Caco-2 (cell line): ENCODE data around the gene HTN1. TPM values are rescaled to one million over a fixed set of nuclear protein-coding genes. Genes with fewer than 3 reads are reported as not detected.
"Not testable (repeated sequence)": the region's sequence is repeated elsewhere in the genome, so short reads cannot be mapped to it uniquely, and the experiment has no call there.

ENCODE experiments used
- BruUV-seq: library from RNA; stranded (reverse); fragments of 400-500 nt; replicated peaks from 2 replicates; lab custom pipeline; 2021; lab: Mats Ljungman, UMichigan
- CTCF ChIA-PET: fragments of 300-600 bp; sonication (Branson Sonifier 250); formaldehyde crosslinking; loops from one replicate; lab custom pipeline; 2022; ENCODE audit warnings: antibody characterized with exemption; lab: Charles Lee
- POLR2A ChIA-PET: fragments of 300-600 bp; sonication (Branson Sonifier 250); formaldehyde crosslinking; loops from one replicate; lab custom pipeline; 2022; ENCODE audit warnings: antibody characterized with exemption; lab: Charles Lee
- DNase-seq, 2 experiments: peaks; one replicate each; pipeline versions ENCODE4 v3.0.0 to v3.0.0-alpha.2; 2020 to 2022
- H3K27me3 ChIP-seq: replicated peaks from 2 replicates; pipeline ENCODE4 v1.6.0; 2011; ENCODE audit warnings: low read length; ENCODE audit not compliant: control insufficient read depth, insufficient read depth
- H3K36me3 ChIP-seq: 2 replicates; pipeline ENCODE4 v1.5.1; 2011; ENCODE audit warnings: low read length; ENCODE audit not compliant: control insufficient read depth, insufficient read depth
- H3K4me1 ChIP-seq: fragments of 250-450 bp; sonication (Bioruptor Pico); 2 replicates; pipeline ENCODE4 v1.5.1; 2020; ENCODE audit warnings: mild to moderate bottlenecking
- H3K4me3 ChIP-seq: 2 replicates; pipeline ENCODE4 v1.5.1; 2011; ENCODE audit warnings: low read depth, mild to moderate bottlenecking, control low read depth, low read length
- H3K9me3 ChIP-seq: fragments of 250-450 bp; sonication (Bioruptor Pico); 2 replicates; pipeline ENCODE4 v1.5.1; 2020; ENCODE audit warnings: mild to moderate bottlenecking, moderate library complexity
- H3K27ac Mint-ChIP-seq: one replicate; pipeline ENCODE4 v1.8.0; 2022; ENCODE audit warnings: mixed read lengths; ENCODE audit not compliant: unreplicated experiment
- H3K27me3 Mint-ChIP-seq: one replicate; pipeline ENCODE4 v1.8.0; 2022; ENCODE audit warnings: mixed read lengths; ENCODE audit not compliant: insufficient read depth, unreplicated experiment
- H3K36me3 Mint-ChIP-seq: one replicate; pipeline ENCODE4 v1.8.0; 2022; ENCODE audit warnings: mild to moderate bottlenecking, mixed read lengths; ENCODE audit not compliant: insufficient read depth, unreplicated experiment
- H3K4me1 Mint-ChIP-seq: one replicate; pipeline ENCODE4 v1.8.0; 2022; ENCODE audit warnings: low read depth, mixed read lengths; ENCODE audit not compliant: unreplicated experiment
- H3K4me3 Mint-ChIP-seq: one replicate; pipeline ENCODE4 v1.8.0; 2022; ENCODE audit warnings: mild to moderate bottlenecking, moderate library complexity, mixed read lengths; ENCODE audit not compliant: unreplicated experiment
- H3K9me3 Mint-ChIP-seq: one replicate; pipeline ENCODE4 v1.8.0; 2022; ENCODE audit warnings: mixed read lengths; ENCODE audit not compliant: unreplicated experiment
- CTCF ChIP-seq, 2 experiments: fragments of 200-600 bp in 1 of 2; IDR thresholded peaks; 1 replicate in 1 of 2; 2 replicates in 1 of 2; pipeline versions ENCODE4 v1.5.1 to v1.8.0; 2011 to 2022; ENCODE audit warnings: antibody characterized with exemption in 1 of 2, control low read depth in 1 of 2, inconsistent platforms in 1 of 2, low read depth in 1 of 2, low read length in 1 of 2, mild to moderate bottlenecking in 1 of 2, moderate library complexity in 1 of 2; ENCODE audit not compliant: insufficient read depth in 1 of 2, severe bottlenecking in 1 of 2, unreplicated experiment in 1 of 2
- intact Hi-C: fragments of 100-400 bp; cut with micrococcal nuclease; formaldehyde crosslinking; loops from one replicate; pipeline ENCODE4 v1.10.0; 2022; ENCODE audit not compliant: unreplicated experiment
- total RNA-seq: library from RNA; stranded (reverse); gene quantifications from 2 replicates; pipeline ENCODE4 v1.2.3, GENCODE V29; 2022

Gene HTN1
- total RNA-seq, 1 experiment from 2014 or later, result not detected

GRCh38 chr4:70037559-70037958 lies 12.7 kb upstream of the HTN1 start:
- H3K27me3 Mint-ChIP-seq, H3K4me1 Mint-ChIP-seq, BruUV-seq, CTCF ChIA-PET, H3K4me3 ChIP-seq, DNase-seq, H3K9me3 ChIP-seq, H3K27me3 ChIP-seq, H3K27ac Mint-ChIP-seq, intact Hi-C loops, H3K4me1 ChIP-seq, H3K36me3 ChIP-seq, H3K36me3 Mint-ChIP-seq, H3K4me3 Mint-ChIP-seq, POLR2A ChIA-PET: not testable (repeated sequence)
- peaks cover 20% of the 10 kb centered on the region for H3K9me3 Mint-ChIP-seq

GRCh38 chr4:70039928-70040327 lies 10.3 kb upstream of the HTN1 start:
- H3K36me3 Mint-ChIP-seq, BruUV-seq, intact Hi-C loops, H3K27ac Mint-ChIP-seq, POLR2A ChIA-PET, H3K9me3 ChIP-seq, H3K4me3 ChIP-seq, H3K27me3 Mint-ChIP-seq, H3K4me1 Mint-ChIP-seq, DNase-seq, CTCF ChIA-PET, H3K36me3 ChIP-seq, H3K4me3 Mint-ChIP-seq, H3K4me1 ChIP-seq, H3K27me3 ChIP-seq: not testable (repeated sequence)
- peaks cover 20% of the 10 kb centered on the region for H3K9me3 Mint-ChIP-seq

- no peaks in the 10 kb centered on the region for H3K9me3 ChIP-seq
- ChIA-PET CTCF (no interaction called here), POLR2A (no interaction called here)
- no peaks in the 10 kb centered on the region for H3K4me1 ChIP-seq
- Mint-ChIP-seq H3K4me3 (no peak overlapping the region), H3K27me3 (no peaks in the 10 kb centered on the region), H3K27ac (no peak overlapping the region), H3K9me3 (peaks cover 13% of the 10 kb centered on the region), H3K4me1 (no peaks in the 10 kb centered on the region), H3K36me3 (no peaks in the 10 kb centered on the region)
- BruUV-seq, result no TSS peak
- no peaks in the 10 kb centered on the region for H3K27me3 ChIP-seq
- no peak for TF ChIP-seq CTCF (IDR thresholded peaks at IDR 0.05; ENCODE audit: insufficient read depth in 1 of 2, low read depth in 1 of 2, low read length in 1 of 2, severe bottlenecking in 1 of 2, unreplicated experiment in 1 of 2)
- no peaks in the 10 kb centered on the region for H3K36me3 ChIP-seq
- DNase-seq, result no peak
- intact Hi-C loops, result no loop called here
- no peak overlapping the region for H3K4me3 ChIP-seq
These were observed 8.5 kb upstream of the HTN1 start for GRCh38 chr4:70041652-70042286.

GRCh38 chr4:70056534-70056933 lies 6.3 kb downstream of the HTN1 start:
- H3K4me3 Mint-ChIP-seq, DNase-seq, POLR2A ChIA-PET, intact Hi-C loops, H3K27me3 Mint-ChIP-seq, BruUV-seq, H3K36me3 ChIP-seq, H3K27me3 ChIP-seq, H3K9me3 Mint-ChIP-seq, CTCF ChIA-PET, H3K9me3 ChIP-seq, H3K36me3 Mint-ChIP-seq, H3K27ac Mint-ChIP-seq, H3K4me1 ChIP-seq, H3K4me3 ChIP-seq: not testable (repeated sequence)
- H3K4me1 Mint-ChIP-seq, result peaks cover 18% of the 10 kb centered on the region
